ENCODE results near the gene AP1S2. TPM values are rescaled to one million over a fixed set of nuclear protein-coding genes. Genes with fewer than 3 reads are reported as not detected.
"Not testable (repeated sequence)": the region's sequence is repeated elsewhere in the genome, so short reads cannot be mapped to it uniquely, and the experiment has no call there.

The AP1S2 gene
- total RNA-seq, 1 donor from 2014 or later, result 198 TPM

- no peak for DNase-seq (ENCODE audit: low spot score)
- intact Hi-C loops (cut with DNase I), result loop anchor here (5.0 to 10.0 kb wide), 2 partner anchors 64 to 858 kb away; partner anchors contain the start of genes CTPS2, SYAP1 and ZRSR2
These were observed 2.0 kb upstream of the AP1S2 start for GRCh38 chrX:15856636-15857035.

- DNase-seq (ENCODE audit: low spot score), result no peak
- intact Hi-C loops (cut with DNase I), result loop anchor here (5.0 to 10.0 kb wide), 2 partner anchors 64 to 859 kb away; partner anchors contain the start of genes CTPS2, SYAP1 and ZRSR2
These were observed 1.6 kb upstream of the AP1S2 start for GRCh38 chrX:15856222-15856587.

GRCh38 chrX:15855568-15856221 lies 1.1 kb upstream of the AP1S2 start:
- DNase-seq (ENCODE audit: low spot score), result no peak

GRCh38 chrX:15854080-15854655 lies 445 bp downstream of the AP1S2 start:
- intact Hi-C loops (cut with DNase I), result loop anchor here (10.0 kb wide), 1 partner anchor 861 kb away; the partner anchor contains the start of genes CTPS2 and SYAP1
- peak; percentile 90 for DNase-seq (ENCODE audit: low spot score)

More at GRCh38 chrX:15855568-15856221, 1.1 kb upstream of the AP1S2 start:
- intact Hi-C loops (cut with DNase I), result loop anchor here (5.0 to 10.0 kb wide), 2 partner anchors 63 to 859 kb away; partner anchors contain the start of genes CTPS2, SYAP1 and ZRSR2

- DNase-seq (ENCODE audit: low spot score), result no peak
- intact Hi-C loops (cut with DNase I), result loop anchor here (10.0 kb wide), 1 partner anchor 861 kb away; the partner anchor contains the start of genes CTPS2 and SYAP1
These were observed 980 bp downstream of the AP1S2 start for GRCh38 chrX:15853586-15854079.

GRCh38 chrX:15849555-15849954 lies 5.1 kb downstream of the AP1S2 start:
- no peak for DNase-seq (ENCODE audit: low spot score)
- intact Hi-C loops (cut with DNase I), result no loop called here

GRCh38 chrX:15848576-15848975 lies 6.0 kb downstream of the AP1S2 start:
- DNase-seq (ENCODE audit: low spot score), result no peak
- intact Hi-C loops (cut with DNase I), result no loop called here

- intact Hi-C loops (cut with DNase I), result no loop called here
- DNase-seq (ENCODE audit: low spot score), result no peak
These were observed 10.7 kb downstream of the AP1S2 start for GRCh38 chrX:15843960-15844359.

GRCh38 chrX:15841853-15842516 lies 12.6 kb downstream of the AP1S2 start:
- intact Hi-C loops (cut with DNase I), result no loop called here
- no peak for DNase-seq (ENCODE audit: low spot score)

GRCh38 chrX:15838017-15838416 lies 16.6 kb downstream of the AP1S2 start:
- intact Hi-C loops (cut with DNase I), result no loop called here
- DNase-seq (ENCODE audit: low spot score), result no peak

GRCh38 chrX:15834827-15835595 lies 19.6 kb downstream of the AP1S2 start:
- intact Hi-C loops (cut with DNase I), result no loop called here
- DNase-seq (ENCODE audit: low spot score), result no peak

- intact Hi-C loops (cut with DNase I), result no loop called here
These were observed 20.6 kb downstream of the AP1S2 start for GRCh38 chrX:15834053-15834452.

GRCh38 chrX:15831347-15831746 lies 23.3 kb downstream of the AP1S2 start:
- DNase-seq (ENCODE audit: low spot score); intact Hi-C loops (cut with DNase I): not testable (repeated sequence)

More at GRCh38 chrX:15834053-15834452, 20.6 kb downstream of the AP1S2 start:
- no peak for DNase-seq (ENCODE audit: low spot score)

- intact Hi-C loops (cut with DNase I), result no loop called here
- no peak for DNase-seq (ENCODE audit: low spot score)
These were observed 25.4 kb downstream of the AP1S2 start for GRCh38 chrX:15829217-15829616.

- no peak for DNase-seq (ENCODE audit: low spot score)
- intact Hi-C loops (cut with DNase I), result no loop called here
These were observed 28.7 kb downstream of the AP1S2 start for GRCh38 chrX:15825936-15826335.

- intact Hi-C loops (cut with DNase I), result no loop called here
These were observed 31.7 kb downstream of the AP1S2 start for GRCh38 chrX:15822922-15823321.

GRCh38 chrX:15820106-15821073 lies 34.2 kb downstream of the AP1S2 start:
- intact Hi-C loops (cut with DNase I), result no loop called here
- DNase-seq (ENCODE audit: low spot score), result no peak

More at GRCh38 chrX:15822922-15823321, 31.7 kb downstream of the AP1S2 start:
- DNase-seq (ENCODE audit: low spot score), result no peak

- DNase-seq (ENCODE audit: low spot score), result no peak
- intact Hi-C loops (cut with DNase I), result no loop called here
These were observed 37.7 kb downstream of the AP1S2 start for GRCh38 chrX:15816886-15817285.

All from cardiac septum (tissue), 1 donor.